ENCODE results near the gene PCNT.
"Not testable (repeated sequence)": the region's sequence is repeated elsewhere in the genome, so short reads cannot be mapped to it uniquely, and the experiment has no call there.

The PCNT gene

DNA sequence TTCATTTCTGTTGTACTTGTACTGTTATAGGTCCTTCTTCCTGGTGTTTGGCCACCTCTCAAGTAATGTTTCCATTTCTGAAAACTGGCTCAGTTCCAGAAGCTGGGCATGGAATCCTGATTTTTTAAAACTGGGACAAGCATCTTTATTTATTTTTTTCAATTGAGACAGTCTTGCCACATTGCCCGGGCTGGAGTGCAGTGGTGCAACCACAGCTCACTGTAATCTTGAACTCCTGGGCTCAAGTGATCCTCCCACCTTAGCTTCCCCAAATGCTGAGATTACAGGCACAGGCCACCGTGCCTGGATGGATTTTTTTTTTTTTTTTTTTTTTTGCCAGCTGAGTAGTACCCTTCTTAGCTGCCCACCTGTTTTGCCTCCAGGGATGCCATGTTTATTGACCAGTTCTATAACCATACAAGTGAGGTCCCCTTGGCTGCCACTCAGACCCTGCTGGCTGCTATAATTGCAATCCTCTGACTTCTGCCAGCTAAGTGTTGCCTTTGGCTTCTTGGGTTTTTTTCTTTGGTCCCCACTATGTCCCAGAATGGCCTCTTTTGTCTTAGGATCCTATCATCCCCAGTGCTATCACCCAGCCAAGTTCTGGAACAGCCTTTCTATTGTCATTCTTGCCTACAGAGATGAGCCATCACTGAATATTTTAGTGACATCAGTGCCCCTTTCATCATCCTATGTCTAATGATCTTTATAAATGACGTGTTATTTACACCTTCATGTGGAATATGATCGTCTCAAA is 130.9 kb downstream of the PCNT start:
- peak; percentile 98 for DNase-seq (ENCODE audit: low spot score)

DNA sequence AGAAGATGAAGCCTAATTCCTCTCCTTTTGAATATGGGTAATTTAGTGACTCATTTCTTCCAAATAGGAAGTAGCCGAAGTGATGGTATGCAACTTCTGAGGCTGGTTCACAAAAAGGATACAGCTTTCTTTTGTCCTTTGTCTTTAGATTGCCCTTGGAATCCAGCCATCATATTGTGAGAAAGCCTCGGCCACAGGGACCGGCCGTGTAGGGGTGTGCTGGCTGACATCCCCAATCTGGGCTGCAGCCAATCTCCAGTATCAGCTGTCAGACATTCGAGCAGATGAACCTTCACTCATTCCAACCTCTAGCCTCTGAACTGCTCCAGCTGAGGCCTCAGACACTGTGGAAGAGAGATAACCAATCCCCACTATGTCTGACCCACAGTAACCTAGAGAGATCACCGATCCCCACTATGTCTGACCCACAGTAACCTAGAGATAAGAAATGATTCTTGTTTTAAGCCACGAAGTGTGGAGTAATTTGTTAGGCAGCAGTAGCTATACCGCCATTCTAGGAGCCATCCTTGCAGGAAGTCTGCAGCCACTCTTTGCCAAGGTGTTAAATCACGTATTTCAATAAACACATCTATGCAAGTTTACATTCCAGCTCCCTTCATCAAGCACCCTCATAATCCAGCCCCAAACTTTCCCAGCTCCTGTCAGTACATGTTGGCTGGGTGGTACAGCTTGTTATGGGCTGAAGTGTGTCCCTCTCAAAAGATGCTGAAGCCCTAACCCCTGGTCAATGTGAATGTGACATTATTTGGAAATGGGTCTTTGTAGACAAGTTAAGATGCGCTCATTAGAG is 131.8 kb downstream of the PCNT start:
- DNase-seq (ENCODE audit: low spot score): peak; percentile 95

GRCh38 chr21:46456750-46457149 is 132.8 kb downstream of the PCNT start:
- DNase-seq (ENCODE audit: low spot score): no peak

DNA sequence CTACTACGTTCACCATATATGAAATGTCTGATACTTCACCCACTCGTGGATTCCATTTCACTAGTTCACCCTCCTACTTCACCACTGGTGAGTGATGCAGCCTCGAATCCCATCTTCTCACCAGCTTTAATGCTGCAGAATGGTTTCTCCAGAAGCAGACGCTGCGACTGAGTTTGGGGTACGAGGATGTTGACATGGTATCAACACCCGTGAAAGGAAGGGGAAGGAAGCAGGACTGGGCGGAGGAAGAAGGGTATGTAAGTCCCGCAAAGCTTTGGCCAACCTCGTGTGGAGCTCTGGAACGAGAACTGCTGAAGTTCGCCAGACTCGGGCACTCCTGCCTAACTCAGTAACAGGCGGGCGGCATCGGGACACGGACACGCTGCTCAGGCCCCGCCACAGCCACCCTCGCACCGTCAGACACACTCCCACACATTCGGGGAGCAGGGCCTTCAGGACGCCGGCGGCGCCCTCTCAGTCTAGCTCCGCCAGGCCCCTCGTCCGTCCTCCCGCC is 133.9 kb downstream of the PCNT start:
- peak; percentile 58 for DNase-seq (ENCODE audit: low spot score)

- peak; percentile 98 for DNase-seq (ENCODE audit: low spot score)
Measured at GRCh38 chr21:46458315-46459023, 134.5 kb downstream of the PCNT start, which contains the start of gene DIP2A. DIP2A (plus strand) TSS chr21:46458891; CDS start chr21:46459132, 241 bp downstream.

DNA sequence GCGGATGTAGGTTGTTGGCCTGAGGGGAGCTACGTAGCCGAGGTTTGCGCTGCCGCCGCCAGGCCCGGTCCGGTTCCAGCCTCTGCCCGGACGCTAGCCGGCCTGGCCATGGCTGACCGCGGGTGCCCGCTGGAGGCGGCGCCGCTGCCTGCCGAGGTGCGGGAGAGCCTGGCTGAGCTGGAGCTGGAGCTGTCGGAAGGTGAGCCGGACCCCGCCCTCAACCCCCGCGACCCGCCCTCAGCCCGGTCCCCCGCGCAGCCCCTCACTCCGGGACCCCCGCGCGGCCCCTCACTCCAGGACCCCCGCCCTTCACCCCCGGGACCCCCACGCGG is 135.0 kb downstream of the PCNT start:
- DNase-seq (ENCODE audit: low spot score): no peak

DNA sequence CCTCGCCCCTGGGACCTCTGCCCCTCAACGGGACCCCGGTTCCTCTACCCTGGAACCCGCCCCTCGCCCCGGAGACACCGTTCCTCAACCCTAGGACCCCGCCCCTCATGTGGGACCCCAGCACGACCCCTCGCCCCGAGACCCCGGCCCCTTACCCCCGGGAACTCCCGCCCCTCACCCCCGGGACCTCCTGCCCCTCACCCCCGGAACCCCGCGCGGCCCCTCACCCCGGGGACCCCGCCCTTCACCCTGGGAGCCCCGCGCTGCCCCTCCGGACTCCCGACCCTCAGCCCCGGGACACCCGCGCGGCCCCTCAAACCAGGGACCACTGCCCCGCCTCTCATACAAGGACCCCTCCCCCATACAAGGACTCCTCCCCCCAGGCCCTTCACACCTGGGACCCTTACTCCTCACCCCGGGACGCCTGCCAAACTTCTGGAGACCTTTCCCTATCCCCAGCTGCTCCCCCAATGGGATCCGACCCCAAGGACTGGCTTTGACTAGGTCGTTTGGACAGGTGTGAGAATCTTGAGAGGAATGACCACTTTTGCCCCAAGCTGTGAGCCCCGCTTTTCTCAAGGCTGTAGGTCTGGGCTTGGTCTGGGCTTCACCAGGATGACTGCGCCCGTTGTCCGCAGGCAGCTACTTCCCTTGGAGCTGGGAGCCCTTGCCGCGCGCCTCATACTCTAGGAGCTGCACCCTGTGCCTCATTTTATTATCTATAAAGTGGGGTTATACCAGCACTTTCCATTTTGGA is 135.6 kb downstream of the PCNT start:
- no peak for DNase-seq (ENCODE audit: low spot score)

DNA sequence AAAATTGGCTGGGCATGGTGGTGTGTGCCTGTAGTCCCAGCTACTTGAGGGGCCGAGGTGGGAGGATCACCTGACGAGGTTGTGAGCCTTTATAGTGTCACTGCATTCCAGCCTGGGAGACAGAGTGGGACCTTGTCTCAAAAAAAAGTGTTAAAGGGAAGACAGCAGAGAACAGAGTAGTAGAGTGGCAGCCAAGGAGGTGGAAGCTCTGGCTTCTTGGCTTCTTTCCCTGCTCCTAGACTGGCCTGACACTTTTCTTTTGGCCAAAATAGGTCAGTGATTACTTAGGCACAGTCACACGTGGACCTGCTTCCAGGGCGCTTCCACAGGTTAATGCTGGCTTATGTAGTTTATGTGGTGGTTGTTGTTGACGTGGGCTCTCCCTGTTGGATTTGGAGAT is 138.0 kb downstream of the PCNT start:
- DNase-seq (ENCODE audit: low spot score): no peak

DNA sequence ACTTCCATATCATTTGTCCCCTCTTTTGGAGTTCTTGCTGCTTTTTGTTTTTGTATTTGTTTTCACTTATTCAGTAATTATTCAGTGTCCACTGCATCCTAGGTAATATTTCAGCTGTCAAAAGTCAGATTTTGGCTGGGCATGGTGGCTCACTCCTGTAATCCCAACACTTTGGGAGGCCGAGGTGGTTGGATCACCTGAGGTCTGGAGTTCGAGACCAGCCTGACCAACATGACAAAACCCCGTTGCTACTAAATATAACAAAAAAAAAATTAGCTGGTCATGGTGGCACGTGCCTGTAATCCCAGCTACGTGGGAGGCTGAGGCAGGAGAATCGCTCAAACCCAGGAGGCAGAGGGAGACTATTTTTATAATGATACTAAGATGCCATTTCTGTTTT is 141.2 kb downstream of the PCNT start:
- not testable (repeated sequence) for DNase-seq (ENCODE audit: low spot score)

DNA sequence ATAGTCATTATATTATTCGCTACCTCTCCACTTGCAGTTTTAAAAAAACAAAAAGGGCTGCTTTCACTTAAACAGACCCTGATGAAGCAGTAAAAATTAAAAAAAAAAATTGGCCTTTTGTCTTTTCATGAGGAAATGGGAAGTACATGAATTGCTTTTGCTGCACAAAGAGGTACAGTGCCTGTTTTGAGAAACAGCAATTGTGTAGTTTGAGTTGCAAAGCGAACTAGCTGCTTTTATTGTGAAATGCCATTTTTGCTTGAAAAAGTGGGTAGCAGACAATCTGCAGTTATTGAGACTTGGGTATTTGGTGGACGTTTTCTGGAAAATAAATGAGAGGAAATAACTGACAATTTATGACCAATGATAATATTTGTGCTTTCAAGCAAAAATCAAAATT is 141.7 kb downstream of the PCNT start:
- peak; percentile 44 for DNase-seq (ENCODE audit: low spot score)

- DNase-seq (ENCODE audit: low spot score): no peak
Measured at GRCh38 chr21:46468108-46468774, 144.3 kb downstream of the PCNT start.

- no peak for DNase-seq (ENCODE audit: low spot score)
Measured at GRCh38 chr21:46469275-46469674, 145.3 kb downstream of the PCNT start.

DNA sequence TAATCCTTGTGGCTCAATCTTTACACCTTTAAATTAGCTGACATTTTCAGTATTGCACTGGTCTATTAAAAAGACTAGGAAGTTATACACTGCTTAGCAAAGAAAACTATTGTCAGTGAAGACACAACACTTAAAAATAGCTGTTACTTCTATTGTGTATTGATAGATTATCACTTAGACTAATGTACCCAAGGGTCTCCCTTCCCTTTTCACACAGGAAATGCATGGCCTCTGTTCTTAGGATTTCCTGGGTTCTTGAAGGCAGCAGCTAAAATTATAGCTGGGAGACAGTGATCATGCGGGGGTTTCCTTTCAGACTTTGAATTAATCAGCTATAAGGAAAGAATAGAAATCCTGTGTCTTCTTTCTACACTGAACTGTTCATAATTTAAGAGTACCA is 147.6 kb downstream of the PCNT start:
- DNase-seq (ENCODE audit: low spot score): no peak

DNA sequence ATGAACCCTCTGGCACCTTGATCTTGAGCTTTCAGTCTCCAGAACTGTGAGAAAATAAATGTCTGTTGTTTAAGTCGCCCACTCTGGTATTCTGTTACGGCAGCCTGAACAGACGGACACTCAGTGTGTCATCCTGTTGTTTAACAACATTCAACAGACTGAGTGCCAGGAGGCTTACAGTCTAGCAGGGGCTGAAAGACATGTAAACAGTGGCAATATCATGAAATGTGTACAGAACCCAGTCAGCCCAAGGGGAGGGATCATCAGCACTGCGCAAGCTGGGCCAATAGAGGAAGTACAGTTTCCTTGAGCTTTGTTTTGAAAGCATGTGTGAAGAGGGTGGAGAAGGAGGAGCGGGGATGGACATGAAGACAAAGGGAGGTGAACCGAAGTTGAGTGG is 148.3 kb downstream of the PCNT start:
- peak; percentile 53 for DNase-seq (ENCODE audit: low spot score)

- DNase-seq (ENCODE audit: low spot score): no peak
Measured at GRCh38 chr21:46474382-46474781, 150.4 kb downstream of the PCNT start.

- no peak for DNase-seq (ENCODE audit: low spot score)
Measured at GRCh38 chr21:46475296-46475695, 151.3 kb downstream of the PCNT start.

GRCh38 chr21:46477765-46478164 is 153.8 kb downstream of the PCNT start:
- DNase-seq (ENCODE audit: low spot score): no peak

DNA sequence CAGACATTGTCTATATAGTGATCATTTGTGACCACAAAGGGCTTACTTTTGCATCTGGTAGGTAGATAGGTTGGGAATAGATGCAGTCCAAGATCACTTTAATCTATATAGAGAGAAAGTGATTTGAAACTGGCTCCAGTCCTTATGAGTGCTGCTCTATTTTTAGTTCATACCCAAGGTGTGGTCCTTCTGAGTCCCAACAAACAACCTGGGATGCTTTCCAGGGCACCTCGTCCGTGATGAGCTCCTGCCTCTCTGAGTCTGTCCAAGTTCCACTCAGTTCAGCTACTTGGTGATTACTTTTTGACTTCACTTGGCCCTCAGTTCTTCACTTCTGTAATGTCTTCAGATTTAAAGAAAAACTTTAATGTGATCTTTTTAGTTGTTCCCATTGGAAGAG is 155.0 kb downstream of the PCNT start:
- no peak for DNase-seq (ENCODE audit: low spot score)

- no peak for DNase-seq (ENCODE audit: low spot score)
Measured at GRCh38 chr21:46480466-46480865, 156.5 kb downstream of the PCNT start.

GRCh38 chr21:46482225-46482845 is 158.4 kb downstream of the PCNT start:
- no peak for DNase-seq (ENCODE audit: low spot score)

- no peak for DNase-seq (ENCODE audit: low spot score)
Measured at GRCh38 chr21:46482846-46483231, 158.9 kb downstream of the PCNT start.
